ENCODE measurements around the gene CNTN5.
"Not testable (repeated sequence)": the region's sequence is repeated elsewhere in the genome, so short reads cannot be mapped to it uniquely, and the experiment has no call there.

GRCh38 chr11:99297925-99298324 is 277.2 kb downstream of the CNTN5 start:
- TF ChIP-seq CTCF, POLR2A (IDR thresholded peaks at IDR 0.05): not testable (repeated sequence)

Data from uterus (tissue), 2 donors.